Suprapubic skin (tissue), 3 donors: ENCODE results near the gene SLC25A10.

Experiments
- POLR2A ChIP-seq, 2 donors: fragments of 450-650 bp; IDR thresholded peaks; one replicate each; pipeline ENCODE4 v1.6.1; 2017; ENCODE audit warnings: antibody characterized with exemption in 2 of 2, mild to moderate bottlenecking in 2 of 2, moderate library complexity in 2 of 2
- TF ChIP-seq, protein P1 (sequence below), 2 donors: fragments of 200-600 bp in 1 of 2; fragments of 450-650 bp in 1 of 2; sonication (generic) in 1 of 2; IDR thresholded peaks; one replicate each; pipeline ENCODE4 v1.5.1; 2016 to 2019; ENCODE audit warnings: antibody characterized with exemption in 2 of 2, mild to moderate bottlenecking in 1 of 2, moderate library complexity in 1 of 2

DNA sequence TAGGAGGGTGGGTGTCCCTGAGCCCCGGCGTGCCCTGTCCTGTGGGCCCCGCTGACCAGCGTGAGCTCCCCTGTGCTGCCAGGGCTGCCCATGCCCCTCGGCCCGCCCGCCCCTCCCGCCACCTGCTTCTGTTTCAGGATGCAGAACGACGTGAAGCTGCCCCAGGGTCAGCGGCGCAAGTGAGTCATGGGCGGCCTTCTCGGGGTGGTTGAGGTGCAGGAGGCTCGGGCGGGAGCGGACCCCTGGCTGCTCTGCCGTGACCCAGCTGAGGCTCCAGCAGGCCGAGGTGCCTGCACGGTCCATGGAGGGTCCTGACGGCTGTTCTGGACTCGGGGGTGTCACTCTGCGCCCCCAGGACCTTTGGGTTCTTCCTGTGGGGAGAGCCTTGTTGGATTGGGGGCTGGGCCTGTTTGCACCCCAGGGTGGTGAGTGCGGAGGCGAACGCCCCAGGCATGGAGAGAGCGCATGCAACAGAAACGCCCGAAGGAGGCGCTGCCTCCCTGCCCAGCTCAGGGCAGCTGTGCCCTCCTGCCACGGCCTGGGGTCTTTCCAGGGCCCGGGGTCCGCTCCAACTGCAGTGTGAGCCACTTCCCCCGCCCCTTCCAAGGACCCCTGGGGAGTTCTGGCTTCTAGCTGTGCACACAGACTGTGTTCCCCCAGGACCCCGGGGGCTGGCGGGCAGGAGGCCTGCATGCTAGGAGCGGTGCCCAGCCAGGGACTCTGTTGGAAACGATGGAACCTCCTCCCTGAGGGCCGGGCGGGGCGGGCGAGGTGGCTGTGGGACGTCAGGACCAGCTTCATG lies 4.0 kb downstream of the SLC25A10 start:
- no peak for TF ChIP-seq POLR2A (IDR thresholded peaks at IDR 0.05)
- TF ChIP-seq, protein P1, sequence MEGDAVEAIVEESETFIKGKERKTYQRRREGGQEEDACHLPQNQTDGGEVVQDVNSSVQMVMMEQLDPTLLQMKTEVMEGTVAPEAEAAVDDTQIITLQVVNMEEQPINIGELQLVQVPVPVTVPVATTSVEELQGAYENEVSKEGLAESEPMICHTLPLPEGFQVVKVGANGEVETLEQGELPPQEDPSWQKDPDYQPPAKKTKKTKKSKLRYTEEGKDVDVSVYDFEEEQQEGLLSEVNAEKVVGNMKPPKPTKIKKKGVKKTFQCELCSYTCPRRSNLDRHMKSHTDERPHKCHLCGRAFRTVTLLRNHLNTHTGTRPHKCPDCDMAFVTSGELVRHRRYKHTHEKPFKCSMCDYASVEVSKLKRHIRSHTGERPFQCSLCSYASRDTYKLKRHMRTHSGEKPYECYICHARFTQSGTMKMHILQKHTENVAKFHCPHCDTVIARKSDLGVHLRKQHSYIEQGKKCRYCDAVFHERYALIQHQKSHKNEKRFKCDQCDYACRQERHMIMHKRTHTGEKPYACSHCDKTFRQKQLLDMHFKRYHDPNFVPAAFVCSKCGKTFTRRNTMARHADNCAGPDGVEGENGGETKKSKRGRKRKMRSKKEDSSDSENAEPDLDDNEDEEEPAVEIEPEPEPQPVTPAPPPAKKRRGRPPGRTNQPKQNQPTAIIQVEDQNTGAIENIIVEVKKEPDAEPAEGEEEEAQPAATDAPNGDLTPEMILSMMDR (IDR thresholded peaks at IDR 0.05): no peak
